Amygdala (tissue), 56 donors: ENCODE results near the gene CDH18.

ENCODE experiments used
- DNase-seq, 56 donors: peaks; one replicate each; lab custom pipeline; 2025; lab: John Stamatoyannopoulos, UW

Gene CDH18

GRCh38 chr5:19987612-19988361 is at the start of gene CDH18:
TSS of gene CDH18 (minus strand) at chr5:19988200. CDS start at chr5:19838986, 149,214 bp downstream.
- DNase-seq: peak in 53 of 56 donors; percentile 6 to 79 (median 47)

GRCh38 chr5:20034717-20035116 is 46.7 kb upstream of the CDH18 start:
- no peak for DNase-seq

- no peak for DNase-seq
These were observed 45.9 kb upstream of the CDH18 start for GRCh38 chr5:20033881-20034280.

- no peak for DNase-seq
These were observed 44.9 kb upstream of the CDH18 start for GRCh38 chr5:20032896-20033295.

- no peak for DNase-seq
These were observed 42.1 kb upstream of the CDH18 start for GRCh38 chr5:20030125-20030524.

- no peak for DNase-seq
These were observed 41.3 kb upstream of the CDH18 start for GRCh38 chr5:20029266-20029665.

- DNase-seq: no peak
These were observed 40.5 kb upstream of the CDH18 start for GRCh38 chr5:20028506-20028905.

- DNase-seq: no peak
These were observed 35.7 kb upstream of the CDH18 start for GRCh38 chr5:20023686-20024180.

- no peak for DNase-seq
These were observed 32.2 kb upstream of the CDH18 start for GRCh38 chr5:20020247-20020646.

- DNase-seq: no peak
These were observed 29.0 kb upstream of the CDH18 start for GRCh38 chr5:20017021-20017420.

- DNase-seq: no peak
These were observed 12.4 kb upstream of the CDH18 start for GRCh38 chr5:20000416-20000815.

GRCh38 chr5:19988457-19988856 is 457 bp upstream of the CDH18 start:
- DNase-seq: peak in 15 of 56 donors; percentile 2 to 64 (median 20)

- no peak for DNase-seq
These were observed 1.2 kb downstream of the CDH18 start for GRCh38 chr5:19986806-19987205.

- DNase-seq: no peak
These were observed 1.9 kb downstream of the CDH18 start for GRCh38 chr5:19986031-19986619.

- no peak for DNase-seq
These were observed 9.5 kb downstream of the CDH18 start for GRCh38 chr5:19978476-19978875.

- no peak for DNase-seq
These were observed 10.9 kb downstream of the CDH18 start for GRCh38 chr5:19977099-19977498.

- DNase-seq: no peak
These were observed 12.2 kb downstream of the CDH18 start for GRCh38 chr5:19975795-19976194.

GRCh38 chr5:19960451-19960850 is 27.5 kb downstream of the CDH18 start:
- DNase-seq: no peak

- DNase-seq: no peak
These were observed 28.1 kb downstream of the CDH18 start for GRCh38 chr5:19959830-19960384.

GRCh38 chr5:19950897-19951296 is 37.1 kb downstream of the CDH18 start:
- no peak for DNase-seq

- no peak for DNase-seq
These were observed 47.8 kb downstream of the CDH18 start for GRCh38 chr5:19940192-19940591.

GRCh38 chr5:19930451-19930850 is 57.5 kb downstream of the CDH18 start:
- no peak for DNase-seq
